SU-DHL-6 (cell line): Measurements from ENCODE around the gene MAP4K2.

ENCODE experiments used
- H2AFZ ChIP-seq: fragments of 200-600 bp; sonication (generic); 2 replicates; pipeline ENCODE4 v1.6.1; 2014; ENCODE audit warnings: low read depth, mild to moderate bottlenecking, moderate library complexity, mixed read lengths, antibody characterized with exemption, low read length; ENCODE audit not compliant: severe bottlenecking
- H3F3A ChIP-seq: fragments of 200-600 bp; shearing (Covaris generic); 2 replicates; pipeline ENCODE4 v1.6.0; 2016; ENCODE audit warnings: antibody characterized with exemption, mild to moderate bottlenecking; ENCODE audit not compliant: insufficient read depth
- H3K27ac ChIP-seq: fragments of 200-600 bp; sonication (generic); 2 replicates; pipeline ENCODE4 v1.5.1; 2016; ENCODE audit warnings: low read depth, mild to moderate bottlenecking, low read length, moderate library complexity, mixed read lengths
- H3K27me3 ChIP-seq: fragments of 200-600 bp; sonication (generic), shearing (Covaris generic); 2 replicates; pipeline ENCODE4 v1.6.0; 2014; ENCODE audit warnings: mild to moderate bottlenecking, low read length
- H3K36me3 ChIP-seq: fragments of 200-600 bp; sonication (generic); 2 replicates; pipeline ENCODE4 v1.6.1; 2014; ENCODE audit warnings: mild to moderate bottlenecking, low read length, mixed read lengths
- H3K4me2 ChIP-seq: fragments of 300-600, 200-600 bp; shearing (Covaris generic), sonication (generic); 2 replicates; pipeline ENCODE4 v1.6.0; 2014; ENCODE audit warnings: low read length, low read depth, mild to moderate bottlenecking; ENCODE audit not compliant: poor library complexity, severe bottlenecking
- H3K4me3 ChIP-seq: fragments of 200-600 bp; sonication (generic); 2 replicates; pipeline ENCODE4 v1.5.1; 2014; ENCODE audit warnings: antibody characterized with exemption, low read length, mild to moderate bottlenecking, mixed read lengths; ENCODE audit not compliant: insufficient read depth, poor library complexity, severe bottlenecking
- H3K79me2 ChIP-seq: fragments of 200-600 bp; sonication (generic); 2 replicates; pipeline ENCODE4 v1.6.1; 2014; ENCODE audit warnings: mild to moderate bottlenecking, low read length, moderate library complexity; ENCODE audit not compliant: insufficient read depth
- H3K9ac ChIP-seq: fragments of 200-600 bp; sonication (generic); 2 replicates; pipeline ENCODE4 v1.7.0; 2014; ENCODE audit warnings: mild to moderate bottlenecking, low read length
- H3K9me2 ChIP-seq: fragments of 200-600 bp; sonication (generic); replicated peaks from 2 replicates; pipeline ENCODE4 v1.6.1; 2014; ENCODE audit warnings: low read length; ENCODE audit not compliant: insufficient read depth
- H3K9me3 ChIP-seq: fragments of 200-600 bp; sonication (generic); 2 replicates; pipeline ENCODE4 v1.6.1; 2014; ENCODE audit warnings: low read length, mixed read lengths; ENCODE audit not compliant: insufficient read depth
- H4K20me1 ChIP-seq: fragments of 200-600 bp; sonication (generic); 2 replicates; pipeline ENCODE4 v1.6.1; 2014; ENCODE audit warnings: low read depth, mild to moderate bottlenecking, antibody characterized with exemption, low read length, moderate library complexity, mixed read lengths
- CTCF ChIP-seq: fragments of 200-600 bp; sonication (generic); IDR thresholded peaks from one replicate; pipeline ENCODE4 v1.5.1; 2017; ENCODE audit warnings: antibody characterized with exemption, mild to moderate bottlenecking, low read length, moderate library complexity; ENCODE audit not compliant: insufficient read depth, poor library complexity, severe bottlenecking
- EZH2phosphoT487 ChIP-seq: fragments of 200-600 bp; sonication (generic), shearing (Covaris generic); conservative IDR thresholded peaks from 2 replicates; pipeline ENCODE4 v1.6.1; 2018; ENCODE audit warnings: mild to moderate bottlenecking, antibody characterized with exemption, low read length, moderate library complexity, mixed read lengths

MAP4K2 gene

DNA sequence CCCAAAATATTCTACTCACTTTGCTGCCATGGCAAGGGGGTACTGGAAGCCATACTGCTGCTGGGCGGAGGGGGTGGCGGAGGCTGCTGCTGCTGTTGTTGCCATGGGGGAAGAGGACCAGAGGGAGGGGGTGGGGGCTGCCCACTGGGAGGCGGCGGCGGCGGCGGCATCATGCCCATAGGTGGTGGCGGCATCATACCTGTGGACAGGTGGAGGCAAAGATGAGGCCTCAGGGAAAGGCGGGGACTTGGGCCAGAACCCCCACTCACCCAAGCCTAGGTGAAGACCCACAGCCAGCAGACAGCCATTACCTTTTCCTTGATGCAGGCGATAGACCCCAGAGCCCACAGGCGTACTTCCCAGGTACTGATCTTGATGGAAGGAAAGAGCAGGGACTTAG, 36.1 kb downstream of the MAP4K2 start:
- H3K27ac ChIP-seq = no peak overlapping the region
- TF ChIP-seq EZH2phosphoT487 (no peak), CTCF (no peak)
- no peaks in the 10 kb centered on the region for H3K9me2 ChIP-seq
- H3K79me2 ChIP-seq = peaks cover 9% of the 10 kb centered on the region
- H3F3A ChIP-seq = peaks cover 71% of the 10 kb centered on the region
- no peaks in the 10 kb centered on the region for H3K9me3 ChIP-seq
- peaks cover 52% of the 10 kb centered on the region for H3K36me3 ChIP-seq
- no peak overlapping the region for H3K4me2 ChIP-seq
- H3K9ac ChIP-seq = no peak overlapping the region
- H2AFZ ChIP-seq = no peak overlapping the region
- peaks cover 24% of the 10 kb centered on the region for H4K20me1 ChIP-seq
- H3K4me3 ChIP-seq = no peak overlapping the region
- no peaks in the 10 kb centered on the region for H3K27me3 ChIP-seq

- no peak overlapping the region for H3K4me3 ChIP-seq
- no peaks in the 10 kb centered on the region for H3K9me2 ChIP-seq
- H3K9me3 ChIP-seq = no peaks in the 10 kb centered on the region
- H3K27me3 ChIP-seq = no peaks in the 10 kb centered on the region
- H3K4me2 ChIP-seq = no peak overlapping the region
- TF ChIP-seq CTCF (no peak), EZH2phosphoT487 (no peak)
- H3K79me2 ChIP-seq = peaks cover under 1% of the 10 kb centered on the region; the same call in 1 of the 2 replicates
- H3K27ac ChIP-seq = no peak overlapping the region
- H3K36me3 ChIP-seq = peaks cover 43% of the 10 kb centered on the region
- peaks cover 68% of the 10 kb centered on the region for H3F3A ChIP-seq
- peaks cover 16% of the 10 kb centered on the region for H4K20me1 ChIP-seq
- H2AFZ ChIP-seq = no peak overlapping the region
- no peak overlapping the region for H3K9ac ChIP-seq
Observed at GRCh38 chr11:64765851-64766665, 37.0 kb downstream of the MAP4K2 start.

DNA sequence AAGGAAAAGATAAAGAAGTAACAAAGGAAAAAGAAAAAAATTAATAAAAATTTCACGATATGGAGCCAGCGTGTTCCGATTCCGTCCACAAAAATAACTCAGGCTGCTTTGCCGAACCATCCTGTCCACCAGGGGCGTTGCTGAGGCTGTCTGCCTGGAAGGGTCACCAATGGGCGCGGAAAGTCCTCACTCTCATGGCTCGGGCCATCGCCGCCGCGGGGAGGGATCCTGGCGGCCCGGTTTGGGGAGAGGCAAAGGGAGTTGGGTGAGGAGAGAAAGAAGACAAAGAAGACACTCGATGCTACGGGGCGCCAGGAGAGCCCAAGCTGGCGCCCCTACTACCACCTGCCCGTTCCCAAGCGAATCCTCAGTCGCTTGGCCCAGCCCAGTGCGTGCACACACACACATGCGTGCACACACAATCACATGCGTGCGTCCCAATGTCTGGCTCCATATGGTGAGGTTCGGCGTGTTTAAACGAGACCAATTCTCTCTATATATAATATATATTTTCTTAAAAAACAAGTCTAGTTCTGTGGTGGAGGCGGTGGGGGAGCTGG, 37.6 kb downstream of the MAP4K2 start:
- H3K9ac ChIP-seq = no peak overlapping the region
- H3K4me2 ChIP-seq = no peak overlapping the region
- peaks cover 36% of the 10 kb centered on the region for H3K36me3 ChIP-seq
- H3K79me2 ChIP-seq = no peaks in the 10 kb centered on the region
- no peaks in the 10 kb centered on the region for H3K9me2 ChIP-seq
- TF ChIP-seq EZH2phosphoT487 (no peak), CTCF (no peak)
- no peaks in the 10 kb centered on the region for H3K27me3 ChIP-seq
- H3K9me3 ChIP-seq = no peaks in the 10 kb centered on the region
- H3K27ac ChIP-seq = no peak overlapping the region
- H3F3A ChIP-seq = peaks cover 66% of the 10 kb centered on the region
- no peak overlapping the region for H3K4me3 ChIP-seq
- H4K20me1 ChIP-seq = peaks cover 9% of the 10 kb centered on the region; the same call in 1 of the 2 replicates
- no peak overlapping the region for H2AFZ ChIP-seq
